A673 (cell line): ENCODE results near the gene ESF1.

Source experiments
- EZH2 ChIP-seq: fragments of 200-600 bp; sonication (generic); IDR thresholded peaks from 2 replicates; pipeline ENCODE4 v1.6.1; 2017; ENCODE audit warnings: borderline replicate concordance, low read depth, mild to moderate bottlenecking, mixed read lengths, antibody characterized with exemption, low read length; ENCODE audit not compliant: poor library complexity, severe bottlenecking
- TF ChIP-seq, protein P1 (sequence below): fragments of 300-800, 200-600 bp; sonication (generic); conservative IDR thresholded peaks from 2 replicates; pipeline ENCODE4 v1.5.1; 2017; ENCODE audit warnings: low read depth, mild to moderate bottlenecking, antibody characterized with exemption, low read length, moderate library complexity, mixed read lengths

DNA sequence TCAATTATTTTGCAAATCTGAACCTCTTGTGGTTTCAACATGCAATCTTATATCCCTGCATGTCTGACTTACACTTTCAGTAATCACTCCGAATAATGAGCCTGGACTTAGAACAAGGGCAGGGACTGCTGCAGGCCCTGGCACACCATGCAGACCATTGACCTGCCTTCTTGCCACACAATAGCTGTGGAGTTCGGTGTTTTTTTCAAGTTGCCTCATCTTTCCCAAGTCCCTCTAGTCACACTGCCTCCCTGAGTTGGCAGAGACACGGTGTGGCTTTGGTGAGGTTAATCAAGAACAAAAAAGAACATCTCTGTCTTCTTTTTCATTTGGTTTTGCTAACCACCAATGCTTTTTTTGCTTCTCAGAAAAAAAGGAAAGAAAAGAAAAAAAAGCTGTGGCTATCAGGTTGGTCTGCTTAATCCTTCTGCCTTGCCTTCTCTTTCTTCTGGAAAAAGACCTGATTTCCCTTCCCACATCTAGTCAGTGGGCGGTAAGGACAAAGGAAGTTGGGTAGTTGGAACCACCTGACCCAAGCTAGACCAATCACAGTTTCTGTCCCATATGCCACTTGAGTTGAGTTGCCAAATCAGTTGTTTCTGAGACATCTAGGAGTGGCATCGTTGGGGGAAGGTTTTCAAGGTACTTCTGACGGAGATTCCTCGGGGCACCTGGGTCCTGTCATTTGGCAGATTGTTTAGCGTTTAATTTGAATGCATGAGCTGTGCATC lies 90.1 kb downstream of the ESF1 start:
- TF ChIP-seq, protein P1, sequence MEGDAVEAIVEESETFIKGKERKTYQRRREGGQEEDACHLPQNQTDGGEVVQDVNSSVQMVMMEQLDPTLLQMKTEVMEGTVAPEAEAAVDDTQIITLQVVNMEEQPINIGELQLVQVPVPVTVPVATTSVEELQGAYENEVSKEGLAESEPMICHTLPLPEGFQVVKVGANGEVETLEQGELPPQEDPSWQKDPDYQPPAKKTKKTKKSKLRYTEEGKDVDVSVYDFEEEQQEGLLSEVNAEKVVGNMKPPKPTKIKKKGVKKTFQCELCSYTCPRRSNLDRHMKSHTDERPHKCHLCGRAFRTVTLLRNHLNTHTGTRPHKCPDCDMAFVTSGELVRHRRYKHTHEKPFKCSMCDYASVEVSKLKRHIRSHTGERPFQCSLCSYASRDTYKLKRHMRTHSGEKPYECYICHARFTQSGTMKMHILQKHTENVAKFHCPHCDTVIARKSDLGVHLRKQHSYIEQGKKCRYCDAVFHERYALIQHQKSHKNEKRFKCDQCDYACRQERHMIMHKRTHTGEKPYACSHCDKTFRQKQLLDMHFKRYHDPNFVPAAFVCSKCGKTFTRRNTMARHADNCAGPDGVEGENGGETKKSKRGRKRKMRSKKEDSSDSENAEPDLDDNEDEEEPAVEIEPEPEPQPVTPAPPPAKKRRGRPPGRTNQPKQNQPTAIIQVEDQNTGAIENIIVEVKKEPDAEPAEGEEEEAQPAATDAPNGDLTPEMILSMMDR = no peak
- TF ChIP-seq EZH2 = no peak
